ELF-1 (cell line): Measurements from ENCODE around the gene SIGLEC9.

Experiments
- DNase-seq: peaks from one replicate; pipeline ENCODE4 v3.0.0-alpha.2; 2016; ENCODE audit warnings: low read depth, low spot score

SIGLEC9 gene

DNA sequence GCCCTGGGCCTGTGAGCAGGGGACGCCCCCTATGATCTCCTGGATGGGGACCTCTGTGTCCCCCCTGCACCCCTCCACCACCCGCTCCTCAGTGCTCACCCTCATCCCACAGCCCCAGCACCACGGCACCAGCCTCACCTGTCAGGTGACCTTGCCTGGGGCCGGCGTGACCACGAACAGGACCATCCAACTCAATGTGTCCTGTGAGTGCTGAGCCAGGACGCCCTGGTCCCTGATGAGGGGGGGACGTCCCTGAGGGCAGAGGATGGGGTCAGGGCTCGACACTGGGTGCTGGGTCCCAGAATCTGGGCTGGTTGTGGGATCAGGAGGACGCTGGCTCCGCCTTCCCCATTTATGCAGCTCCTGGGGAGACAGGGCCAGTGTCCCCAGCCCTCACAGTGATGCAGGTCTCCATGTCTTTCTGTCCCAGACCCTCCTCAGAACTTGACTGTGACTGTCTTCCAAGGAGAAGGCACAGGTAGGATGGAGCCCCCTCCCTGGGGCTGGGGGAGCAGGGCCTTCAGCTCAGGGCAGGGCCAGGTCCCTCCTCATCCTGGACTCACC lies 19.9 kb downstream of the SIGLEC9 start:
- no peak for DNase-seq

DNA sequence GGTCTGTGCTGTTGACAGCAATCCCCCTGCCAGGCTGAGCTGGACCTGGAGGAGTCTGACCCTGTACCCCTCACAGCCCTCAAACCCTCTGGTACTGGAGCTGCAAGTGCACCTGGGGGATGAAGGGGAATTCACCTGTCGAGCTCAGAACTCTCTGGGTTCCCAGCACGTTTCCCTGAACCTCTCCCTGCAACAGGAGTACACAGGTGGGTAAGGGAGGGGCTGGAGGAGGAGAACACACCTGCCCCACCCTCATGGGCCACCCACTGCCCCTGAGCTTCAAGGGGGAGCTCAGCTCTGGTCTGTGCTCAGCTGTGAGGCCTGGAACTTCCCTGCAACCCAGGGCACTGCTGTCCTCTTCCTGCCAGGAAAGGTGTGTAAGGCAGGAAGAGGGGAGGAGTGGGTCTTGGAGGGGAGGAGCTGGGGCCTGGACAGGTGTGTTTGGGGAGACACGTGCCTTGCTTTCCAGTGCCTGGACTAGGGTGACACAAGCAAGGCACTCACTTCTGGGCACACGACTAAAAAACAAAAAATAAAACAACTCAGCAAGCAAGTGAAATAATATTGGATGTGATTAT lies 21.3 kb downstream of the SIGLEC9 start:
- DNase-seq, result no peak

DNA sequence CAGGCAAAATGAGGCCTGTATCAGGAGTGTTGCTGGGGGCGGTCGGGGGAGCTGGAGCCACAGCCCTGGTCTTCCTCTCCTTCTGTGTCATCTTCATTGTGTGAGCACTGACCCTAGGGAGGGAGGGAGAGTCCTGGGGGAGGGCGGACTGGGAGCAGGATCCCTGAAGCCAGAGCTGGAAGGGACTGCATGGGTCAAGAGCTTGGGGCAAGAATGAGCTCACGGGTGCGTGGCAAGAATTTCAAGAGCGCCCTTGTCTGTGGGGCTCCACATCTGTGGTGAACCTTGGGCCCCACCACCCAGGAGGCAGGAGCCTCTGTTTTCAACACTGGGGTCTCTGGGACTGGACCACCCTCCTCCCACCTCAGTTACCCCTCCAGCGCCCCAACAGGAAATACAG lies 22.0 kb downstream of the SIGLEC9 start:
- no peak for DNase-seq

GRCh38 chr19:51147663-51148062 lies 23.0 kb downstream of the SIGLEC9 start:
- no peak for DNase-seq

DNA sequence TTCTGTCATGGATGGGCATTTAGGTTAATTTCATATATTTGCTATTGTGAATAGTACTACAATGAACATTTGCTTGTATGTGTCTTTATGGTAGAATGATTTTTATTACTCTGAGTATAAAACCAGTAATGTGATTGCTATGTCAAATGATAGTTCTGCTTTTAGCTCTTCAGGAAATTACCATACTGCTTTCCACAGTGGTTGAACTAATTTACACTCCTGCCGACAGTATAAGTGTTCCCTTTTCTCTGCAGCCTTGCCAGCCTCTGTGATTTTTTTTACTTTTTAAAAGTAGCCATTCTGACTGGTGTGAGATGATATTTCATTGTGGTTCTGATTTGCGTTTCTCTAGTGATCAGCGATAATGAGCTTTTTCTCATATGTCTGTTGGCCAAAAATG lies 23.9 kb downstream of the SIGLEC9 start:
- DNase-seq, result no peak

DNA sequence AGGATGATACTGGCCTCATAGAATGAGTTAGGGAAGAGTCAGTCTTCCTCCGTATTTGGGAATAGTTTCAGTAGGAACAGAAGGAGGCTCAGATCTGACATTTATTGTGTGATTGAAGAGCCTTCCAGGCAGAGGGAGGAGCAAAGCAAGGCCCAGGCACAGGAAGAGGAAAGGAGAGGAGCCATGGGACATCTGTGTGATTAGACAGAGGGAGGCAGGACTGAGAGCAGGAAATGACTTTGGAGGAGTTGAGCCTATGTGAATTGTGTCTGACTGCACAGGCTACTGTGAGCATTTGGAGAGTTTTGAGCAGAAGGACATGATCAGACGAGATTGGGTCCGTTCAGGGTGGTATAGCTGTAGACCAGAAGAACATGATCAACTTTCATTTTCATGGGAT lies 25.9 kb downstream of the SIGLEC9 start:
- DNase-seq, result no peak

- no peak for DNase-seq
Observed at GRCh38 chr19:51156710-51157109, 32.0 kb downstream of the SIGLEC9 start.

- no peak for DNase-seq
Observed at GRCh38 chr19:51157265-51157664, 32.6 kb downstream of the SIGLEC9 start.

GRCh38 chr19:51158474-51159129 lies 33.9 kb downstream of the SIGLEC9 start:
- DNase-seq, result peak; percentile 70

DNA sequence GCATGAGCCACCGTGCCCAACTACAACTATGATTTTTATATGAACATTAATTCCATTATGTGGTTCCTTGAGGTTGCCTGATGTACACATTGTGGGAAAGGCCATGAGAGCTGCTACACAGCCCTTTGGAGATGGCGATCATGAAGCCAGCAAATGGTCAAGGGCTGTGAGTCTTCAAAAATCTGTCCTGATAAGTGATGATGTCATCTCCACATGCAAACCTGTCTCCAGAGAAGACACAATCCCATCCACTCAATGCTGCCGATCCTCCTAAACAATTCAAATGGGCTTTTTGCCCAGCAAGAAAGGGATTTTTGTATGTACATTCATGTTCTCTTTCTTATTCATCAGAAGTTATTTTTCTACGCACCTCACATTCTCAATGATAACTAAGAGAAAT lies 35.0 kb downstream of the SIGLEC9 start:
- no peak for DNase-seq

GRCh38 chr19:51161266-51161665 lies 36.6 kb downstream of the SIGLEC9 start:
- DNase-seq, result no peak

DNA sequence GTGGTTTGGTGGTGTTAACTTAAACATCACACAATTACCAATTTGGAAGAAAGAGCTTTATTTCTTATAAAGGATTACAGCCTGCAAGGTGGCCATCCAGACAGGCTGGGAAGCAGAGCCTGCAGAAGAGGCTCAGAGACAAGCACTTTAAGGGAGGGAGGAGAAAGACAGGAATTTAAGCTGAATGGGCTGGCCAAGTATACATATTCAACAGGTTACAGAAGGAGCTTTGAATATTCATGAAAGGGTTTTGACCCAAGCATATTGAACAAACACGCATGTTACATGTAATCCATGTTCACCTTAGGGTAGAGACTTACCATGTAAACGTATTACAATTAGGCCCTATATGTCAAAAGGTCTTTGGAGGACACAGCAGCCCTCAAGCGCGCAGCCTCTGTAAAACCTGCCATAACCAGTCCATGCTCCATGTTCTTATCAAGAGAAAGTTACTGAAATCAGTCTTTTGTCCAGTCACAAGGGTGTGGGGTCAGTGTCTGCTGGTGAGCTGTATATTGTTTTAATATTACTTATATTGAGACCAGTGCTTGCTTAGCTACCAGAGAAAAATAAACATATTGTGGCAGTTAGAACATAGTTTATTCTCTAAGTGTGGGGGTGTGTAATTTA lies 37.3 kb downstream of the SIGLEC9 start:
- DNase-seq, result no peak

- no peak for DNase-seq
Observed at GRCh38 chr19:51163257-51163656, 38.6 kb downstream of the SIGLEC9 start.

- no peak for DNase-seq
Observed at GRCh38 chr19:51164215-51164614, 39.5 kb downstream of the SIGLEC9 start.

- DNase-seq, result no peak
Observed at GRCh38 chr19:51166846-51167490, 42.3 kb downstream of the SIGLEC9 start.

GRCh38 chr19:51168564-51169282 lies 44.0 kb downstream of the SIGLEC9 start:
- no peak for DNase-seq

DNA sequence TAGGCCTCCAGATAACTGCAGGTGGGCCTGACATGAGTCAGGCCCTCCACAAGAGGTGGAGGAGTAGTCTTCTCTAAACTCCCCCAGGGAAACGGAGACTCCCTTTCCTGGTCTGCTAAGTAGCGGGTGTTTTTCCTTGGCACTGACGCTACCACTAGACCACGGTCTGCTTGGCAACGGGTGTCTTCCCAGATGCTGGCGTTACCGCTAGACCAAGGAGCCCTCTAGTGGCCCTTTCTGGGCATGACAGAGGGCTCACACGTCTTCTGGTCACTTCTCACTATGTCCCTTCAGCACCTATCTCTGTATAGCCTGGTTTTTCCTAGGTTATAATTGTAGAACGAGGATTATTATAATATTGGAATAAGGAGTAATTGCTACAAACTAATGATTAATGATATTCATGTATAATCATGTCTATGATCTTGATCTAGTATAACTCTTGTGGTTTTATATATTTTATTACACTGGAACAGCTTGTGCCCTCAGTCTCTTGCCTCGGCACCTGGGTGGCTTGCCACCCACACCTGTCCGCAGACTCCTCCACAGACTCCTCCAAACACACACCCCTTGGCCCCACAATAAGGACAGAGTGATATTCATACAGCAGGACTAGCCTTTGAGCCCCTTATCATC lies 44.7 kb downstream of the SIGLEC9 start:
- DNase-seq, result peak; percentile 74

DNA sequence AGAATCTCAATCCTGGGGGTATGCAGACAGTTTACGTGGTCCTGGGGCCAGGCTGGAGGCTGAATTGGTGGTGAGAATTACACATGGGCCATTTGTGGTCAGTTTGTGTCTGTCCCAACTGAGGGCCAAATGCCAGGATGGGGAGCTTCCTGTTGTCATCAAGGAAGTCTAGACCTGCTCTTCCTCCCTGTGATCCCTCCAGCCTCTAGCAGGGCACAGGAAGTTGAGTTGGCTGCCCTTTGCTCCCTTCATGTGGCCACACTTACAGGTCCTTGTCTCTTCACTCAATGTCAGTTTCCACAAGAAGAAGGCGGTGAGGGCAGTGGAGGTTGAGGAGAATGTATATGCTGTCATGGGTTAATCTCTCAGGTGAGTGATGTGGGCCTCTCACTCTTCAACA lies 47.5 kb downstream of the SIGLEC9 start:
- no peak for DNase-seq

GRCh38 chr19:51173681-51174080 lies 49.0 kb downstream of the SIGLEC9 start:
- DNase-seq, result no peak

- DNase-seq, result no peak
Observed at GRCh38 chr19:51179256-51179655, 54.5 kb downstream of the SIGLEC9 start.
